ENCODE results near the gene ATRN. TPM values are rescaled to one million over a fixed set of nuclear protein-coding genes. Genes with fewer than 3 reads are reported as not detected.

Gene ATRN
- total RNA-seq, 1 experiment from 2014 or later: 41.4 TPM

DNA sequence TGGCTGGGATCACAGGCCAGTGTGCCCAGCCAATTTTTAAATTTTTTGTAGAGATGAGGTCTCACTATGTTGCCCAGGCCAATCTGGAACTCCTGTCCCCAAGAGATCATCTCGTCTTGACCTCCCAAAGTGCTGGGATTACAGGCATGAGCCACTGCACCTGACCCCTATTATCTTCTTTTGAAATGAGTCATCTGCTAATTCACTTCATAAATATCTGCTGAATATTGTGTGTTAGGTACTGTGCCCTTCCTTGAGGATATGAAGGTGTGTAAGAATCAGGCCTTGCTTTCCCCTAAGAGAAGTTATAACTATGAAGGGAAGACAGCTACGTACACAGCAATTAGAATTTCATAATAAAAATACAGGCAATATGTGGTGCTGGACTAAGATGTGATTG lies 8.2 kb downstream of the ATRN start:
- BruUV-seq (replicated peaks): no TSS peak
- POLR2A ChIA-PET: no interaction called here
- TF ChIP-seq, protein P1, sequence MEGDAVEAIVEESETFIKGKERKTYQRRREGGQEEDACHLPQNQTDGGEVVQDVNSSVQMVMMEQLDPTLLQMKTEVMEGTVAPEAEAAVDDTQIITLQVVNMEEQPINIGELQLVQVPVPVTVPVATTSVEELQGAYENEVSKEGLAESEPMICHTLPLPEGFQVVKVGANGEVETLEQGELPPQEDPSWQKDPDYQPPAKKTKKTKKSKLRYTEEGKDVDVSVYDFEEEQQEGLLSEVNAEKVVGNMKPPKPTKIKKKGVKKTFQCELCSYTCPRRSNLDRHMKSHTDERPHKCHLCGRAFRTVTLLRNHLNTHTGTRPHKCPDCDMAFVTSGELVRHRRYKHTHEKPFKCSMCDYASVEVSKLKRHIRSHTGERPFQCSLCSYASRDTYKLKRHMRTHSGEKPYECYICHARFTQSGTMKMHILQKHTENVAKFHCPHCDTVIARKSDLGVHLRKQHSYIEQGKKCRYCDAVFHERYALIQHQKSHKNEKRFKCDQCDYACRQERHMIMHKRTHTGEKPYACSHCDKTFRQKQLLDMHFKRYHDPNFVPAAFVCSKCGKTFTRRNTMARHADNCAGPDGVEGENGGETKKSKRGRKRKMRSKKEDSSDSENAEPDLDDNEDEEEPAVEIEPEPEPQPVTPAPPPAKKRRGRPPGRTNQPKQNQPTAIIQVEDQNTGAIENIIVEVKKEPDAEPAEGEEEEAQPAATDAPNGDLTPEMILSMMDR (IDR thresholded peaks at IDR 0.05; ENCODE audit: insufficient read depth in 1 of 2, low read depth in 1 of 2, low read length in 1 of 2, severe bottlenecking in 1 of 2, unreplicated experiment in 1 of 2): no peak

DNA sequence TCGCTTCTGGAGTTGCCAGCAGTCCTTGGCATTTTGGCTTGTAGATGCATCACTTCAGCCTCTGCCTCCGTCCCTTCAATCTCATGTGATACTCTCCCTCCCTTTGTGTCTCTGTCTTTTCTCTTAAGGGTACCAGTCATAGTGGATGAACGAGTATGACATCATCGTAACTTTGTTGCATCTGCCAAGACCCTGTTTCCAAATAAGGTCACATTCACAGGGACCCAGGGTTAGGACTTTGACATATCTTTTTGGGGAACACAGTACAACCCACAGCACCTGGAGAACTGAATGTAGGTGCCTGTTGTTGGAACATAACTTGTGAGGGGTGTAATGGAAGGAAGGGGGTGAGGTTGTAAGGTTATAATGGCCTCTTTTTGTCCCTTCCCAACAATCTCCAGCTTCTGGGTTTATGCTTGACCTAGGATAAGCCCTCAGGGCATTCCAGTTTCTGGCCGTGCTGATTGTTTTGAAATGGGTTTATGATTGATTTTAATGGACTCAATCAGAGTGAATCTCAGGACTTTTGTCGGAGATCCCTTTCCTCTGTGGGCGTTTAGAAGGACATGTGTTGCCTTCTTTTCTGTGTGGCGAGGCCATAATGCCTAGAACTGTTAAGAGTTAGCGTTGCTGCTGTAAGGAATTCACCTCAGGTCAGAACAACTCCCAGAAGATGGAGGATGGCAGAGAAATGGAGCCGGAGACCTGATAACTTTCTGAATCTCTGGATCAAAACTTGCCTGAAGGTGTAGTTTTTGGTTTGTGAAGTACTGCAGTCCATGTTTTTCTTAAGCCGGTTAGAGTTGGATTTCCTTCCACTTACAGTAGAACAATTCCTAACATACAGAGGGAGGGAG lies 9.2 kb downstream of the ATRN start:
- DNase-seq: no peak
- TF ChIP-seq, protein P1 (IDR thresholded peaks at IDR 0.05; ENCODE audit: insufficient read depth in 1 of 2, low read depth in 1 of 2, low read length in 1 of 2, severe bottlenecking in 1 of 2, unreplicated experiment in 1 of 2): no peak
- POLR2A ChIA-PET: no interaction called here
- Mint-ChIP-seq H3K27ac (ENCODE audit: unreplicated experiment) (no peak overlapping the region), H3K4me3 (ENCODE audit: unreplicated experiment) (no peak overlapping the region), H3K9me3 (ENCODE audit: unreplicated experiment) (no peaks in the 10 kb centered on the region), H3K27me3 (ENCODE audit: insufficient read depth, unreplicated experiment) (no peaks in the 10 kb centered on the region), H3K36me3 (ENCODE audit: insufficient read depth, unreplicated experiment) (no peaks in the 10 kb centered on the region), H3K4me1 (ENCODE audit: low read depth, unreplicated experiment) (peaks cover 15% of the 10 kb centered on the region)
- Histone ChIP-seq H3K4me1 (peaks cover 13% of the 10 kb centered on the region), H3K9me3 (no peaks in the 10 kb centered on the region), H3K36me3 (ENCODE audit: control insufficient read depth, insufficient read depth, low read length) (no peaks in the 10 kb centered on the region), H3K4me3 (ENCODE audit: low read depth, low read length) (no peak overlapping the region), H3K27me3 (replicated peaks; ENCODE audit: control insufficient read depth, insufficient read depth, low read length) (no peaks in the 10 kb centered on the region)
- no TSS peak for BruUV-seq (replicated peaks)
- intact Hi-C loops (cut with micrococcal nuclease; ENCODE audit: unreplicated experiment): no loop called here
- CTCF ChIA-PET: no interaction called here

More for the DNA sequence above, 8.2 kb downstream of the ATRN start:
- no peaks in the 10 kb centered on the region for H3K9me3 ChIP-seq
- H3K36me3 ChIP-seq (ENCODE audit: control insufficient read depth, insufficient read depth, low read length): no peaks in the 10 kb centered on the region
- H3K4me1 ChIP-seq: peaks cover 13% of the 10 kb centered on the region
- Mint-ChIP-seq H3K4me3 (ENCODE audit: unreplicated experiment) (no peak overlapping the region), H3K36me3 (ENCODE audit: insufficient read depth, unreplicated experiment) (no peaks in the 10 kb centered on the region), H3K9me3 (ENCODE audit: unreplicated experiment) (no peaks in the 10 kb centered on the region), H3K27ac (ENCODE audit: unreplicated experiment) (no peak overlapping the region), H3K27me3 (ENCODE audit: insufficient read depth, unreplicated experiment) (no peaks in the 10 kb centered on the region), H3K4me1 (ENCODE audit: low read depth, unreplicated experiment) (peaks cover 7% of the 10 kb centered on the region)
- no peak for DNase-seq
- no peaks in the 10 kb centered on the region for H3K27me3 ChIP-seq (replicated peaks; ENCODE audit: control insufficient read depth, insufficient read depth, low read length)
- H3K4me3 ChIP-seq (ENCODE audit: low read depth, low read length): no peak overlapping the region
- intact Hi-C loops (cut with micrococcal nuclease; ENCODE audit: unreplicated experiment): no loop called here
- CTCF ChIA-PET: no interaction called here

DNA sequence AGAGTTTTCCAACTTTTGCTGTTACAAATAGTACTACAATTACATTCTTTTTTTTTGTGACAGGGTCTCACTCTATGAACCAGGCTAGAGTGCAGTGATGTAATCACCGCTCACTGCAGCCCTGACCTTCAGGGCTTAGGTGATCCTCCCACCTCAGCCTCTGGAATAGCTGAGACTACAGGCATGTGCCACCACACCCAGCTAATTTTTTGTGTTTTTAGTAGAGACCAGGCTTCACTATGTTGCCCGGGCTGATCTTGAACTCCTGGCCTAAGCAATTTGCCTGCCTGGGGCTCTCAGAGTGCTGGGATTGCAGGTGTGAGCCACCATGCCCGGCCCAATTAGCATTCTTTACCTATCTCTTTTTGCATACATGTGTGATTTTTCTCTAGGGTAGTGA lies 12.5 kb downstream of the ATRN start:
- ChIA-PET CTCF (interaction anchor here (0.6 kb wide), 1 partner anchor 38 kb away, joined by 4 read pairs; no protein-coding TSS in a partner anchor), POLR2A (no interaction called here)
- TF ChIP-seq, protein P1 (IDR thresholded peaks at IDR 0.05; ENCODE audit: insufficient read depth in 1 of 2, low read depth in 1 of 2, low read length in 1 of 2, severe bottlenecking in 1 of 2, unreplicated experiment in 1 of 2): no peak
- peaks cover 8% of the 10 kb centered on the region for H3K4me1 Mint-ChIP-seq (ENCODE audit: low read depth, unreplicated experiment)
- H3K36me3 ChIP-seq (ENCODE audit: control insufficient read depth, insufficient read depth, low read length): no peaks in the 10 kb centered on the region
- intact Hi-C loops (cut with micrococcal nuclease; ENCODE audit: unreplicated experiment): no loop called here
- H3K27me3 Mint-ChIP-seq (ENCODE audit: insufficient read depth, unreplicated experiment): no peaks in the 10 kb centered on the region
- no TSS peak for BruUV-seq (replicated peaks)
- H3K4me3 ChIP-seq (ENCODE audit: low read depth, low read length): no peak overlapping the region
- no peak overlapping the region for H3K27ac Mint-ChIP-seq (ENCODE audit: unreplicated experiment)
- H3K27me3 ChIP-seq (replicated peaks; ENCODE audit: control insufficient read depth, insufficient read depth, low read length): no peaks in the 10 kb centered on the region
- peaks cover 8% of the 10 kb centered on the region for H3K4me1 ChIP-seq
- DNase-seq: peak; percentile 43 to 58
- no peak overlapping the region for H3K4me3 Mint-ChIP-seq (ENCODE audit: unreplicated experiment)
- peaks cover 15% of the 10 kb centered on the region for H3K9me3 Mint-ChIP-seq (ENCODE audit: unreplicated experiment)
- peaks cover 4% of the 10 kb centered on the region; the same call in 1 of the 2 replicates for H3K9me3 ChIP-seq
- no peaks in the 10 kb centered on the region for H3K36me3 Mint-ChIP-seq (ENCODE audit: insufficient read depth, unreplicated experiment)

Measured in Caco-2 (cell line).